Aorta (tissue), 5 donors: ENCODE data around the gene NRG3. TPM values are rescaled to one million over a fixed set of nuclear protein-coding genes. Genes with fewer than 3 reads are reported as not detected.

ENCODE experiments used
- ATAC-seq: fragments of 200-7000 bp; cut with Tn5 transposase; one replicate; pipeline ENCODE4 v1.9.1; 2022; ENCODE audit warnings: moderate library complexity; ENCODE audit not compliant: low FRiP score
- DNase-seq, 2 donors: peaks; one replicate each; pipeline ENCODE4 v3.0.0-alpha.2; 2020
- H3K27ac ChIP-seq, 2 donors: one replicate each; pipeline ENCODE4 v1.5.1; 2013; ENCODE audit warnings: low read length in 2 of 2, mild to moderate bottlenecking in 2 of 2, moderate library complexity in 2 of 2, control low read depth in 1 of 2, inconsistent platforms in 1 of 2, low read depth in 1 of 2
- H3K27me3 ChIP-seq, 2 donors: one replicate each; pipeline ENCODE4 v1.6.1; 2013; ENCODE audit warnings: control low read depth in 1 of 2, low read length in 1 of 2, mild to moderate bottlenecking in 1 of 2, moderate library complexity in 1 of 2; ENCODE audit not compliant: insufficient read depth in 2 of 2, control insufficient read depth in 1 of 2
- H3K36me3 ChIP-seq, 2 donors: one replicate each; pipeline ENCODE4 v1.6.1; 2013; ENCODE audit warnings: control low read depth in 1 of 2, low read length in 1 of 2, mild to moderate bottlenecking in 1 of 2; ENCODE audit not compliant: insufficient read depth in 2 of 2, control insufficient read depth in 1 of 2
- H3K4me1 ChIP-seq, 2 donors: one replicate each; pipeline ENCODE4 v1.6.1; 2013; ENCODE audit warnings: low read length in 2 of 2, control low read depth in 1 of 2, mild to moderate bottlenecking in 1 of 2, moderate library complexity in 1 of 2; ENCODE audit not compliant: insufficient read depth in 2 of 2, control insufficient read depth in 1 of 2
- H3K4me3 ChIP-seq, 2 donors: one replicate each; pipeline ENCODE4 v1.5.1; 2013; ENCODE audit warnings: low read length in 2 of 2, control low read depth in 1 of 2, mild to moderate bottlenecking in 1 of 2
- H3K9me3 ChIP-seq: one replicate; pipeline ENCODE4 v1.6.1; 2013; ENCODE audit warnings: mild to moderate bottlenecking, low read length; ENCODE audit not compliant: control insufficient read depth
- WGBS, 2 donors: extraction: QIAGEN DNeasy Blood & Tissue Kit; methylation state at CpG; one replicate each; pipeline ENCODE4 v1.1.7; 2013; 5-methylcytosine and 5-hydroxymethylcytosine counted together
- intact Hi-C, 2 donors: fragments of 100-400 bp; cut with DNase I; formaldehyde crosslinking; loops; one replicate each; pipeline versions ENCODE4 v1.14.2 to v1.15.0; 2022
- polyA plus RNA-seq, 2 donors: library from polyadenylated mRNA; stranded (reverse); fragments of 200-250 nt; gene quantifications; one replicate each; pipeline ENCODE4 v1.2.3, GENCODE V29; 2013
- total RNA-seq, 2 donors: library from RNA; stranded (reverse); fragmentation: NEBNext Ultra II Directional; extraction: Animal tissue kit (Norgen Biotek cat#: 25700); gene quantifications; one replicate each; pipeline ENCODE4 v1.2.1, GENCODE V29; 2021
- donor health status: healthy with polysubstance abuse.
- donor health status: Bipolar disorder and iron deficiency.
- donor health status: DM: no; HTN: no; CAD: no.
- donor health status: DM: no; HTN: no; CAD: no.
- donor health status: DM: yes; HTN: yes; CAD: no.

Gene NRG3
- total and polyA plus RNA-seq, 4 donors = 0.50 to 1.1 (median 0.84) TPM

GRCh38 chr10:82397854-82398253 is 522.9 kb downstream of the NRG3 start:
- Histone ChIP-seq H3K27ac (no peak overlapping the region), H3K9me3 (no peaks in the 10 kb centered on the region), H3K4me1 (no peaks in the 10 kb centered on the region), H3K4me3 (no peak overlapping the region), H3K27me3 (no peaks in the 10 kb centered on the region), H3K36me3 (no peaks in the 10 kb centered on the region)
- DNase-seq = no peak
- 66 to 68% methylated on average over 1 of the region's 1 CpG for WGBS, 2 donors
- ATAC-seq = no peak
- intact Hi-C loops = no loop called here

DNA sequence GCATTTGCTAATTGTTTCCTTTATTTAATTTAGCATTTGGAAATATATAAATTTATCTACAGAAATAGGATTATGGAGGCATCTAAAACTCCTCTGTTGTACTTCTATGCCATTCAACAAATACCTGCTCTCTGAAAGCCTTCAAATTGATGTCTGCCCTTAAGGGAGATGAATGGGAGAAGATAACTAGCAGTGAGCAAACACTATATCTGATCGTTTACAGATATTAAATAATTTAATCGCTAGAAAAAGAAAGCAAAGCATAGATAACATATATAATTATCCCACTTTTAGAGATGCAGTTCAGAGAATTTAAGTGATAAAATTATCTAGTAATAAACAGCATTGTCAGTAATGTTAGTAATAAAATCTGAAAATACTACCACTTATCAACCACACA is 524.9 kb downstream of the NRG3 start:
- Histone ChIP-seq H3K36me3 (no peaks in the 10 kb centered on the region), H3K27me3 (no peaks in the 10 kb centered on the region), H3K27ac (no peak overlapping the region), H3K4me1 (no peaks in the 10 kb centered on the region), H3K9me3 (no peaks in the 10 kb centered on the region), H3K4me3 (no peak overlapping the region)
- ATAC-seq (no peak), DNase-seq (no peak)
- intact Hi-C loops = no loop called here
- WGBS, 2 donors = 86 to 96% methylated on average over 2 of the region's 2 CpGs

DNA sequence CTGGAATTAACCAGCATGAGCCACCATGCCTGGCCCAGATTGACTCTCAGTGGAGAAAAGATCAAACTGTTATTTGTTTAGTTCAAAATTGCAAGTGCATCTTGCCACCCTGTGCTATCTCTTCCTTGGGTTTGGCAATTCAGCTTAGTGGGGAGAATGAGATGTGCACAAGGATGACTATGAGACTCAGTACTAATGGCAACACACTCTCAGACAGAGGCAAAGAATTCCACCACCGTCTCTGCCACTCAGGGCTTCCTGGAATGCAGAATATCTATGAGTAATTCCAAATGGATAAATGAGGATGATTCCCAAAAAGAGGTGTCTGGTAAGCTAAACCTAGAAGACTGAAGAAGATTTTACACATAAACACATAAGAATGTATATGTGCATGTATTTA is 525.8 kb downstream of the NRG3 start:
- Histone ChIP-seq H3K27me3 (no peaks in the 10 kb centered on the region), H3K4me3 (no peak overlapping the region), H3K27ac (no peak overlapping the region), H3K36me3 (no peaks in the 10 kb centered on the region), H3K9me3 (no peaks in the 10 kb centered on the region), H3K4me1 (no peaks in the 10 kb centered on the region)
- WGBS, 2 donors = 62 to 63% methylated on average over 1 of the region's 1 CpG
- intact Hi-C loops = no loop called here
- ATAC-seq = no peak
- no peak for DNase-seq

DNA sequence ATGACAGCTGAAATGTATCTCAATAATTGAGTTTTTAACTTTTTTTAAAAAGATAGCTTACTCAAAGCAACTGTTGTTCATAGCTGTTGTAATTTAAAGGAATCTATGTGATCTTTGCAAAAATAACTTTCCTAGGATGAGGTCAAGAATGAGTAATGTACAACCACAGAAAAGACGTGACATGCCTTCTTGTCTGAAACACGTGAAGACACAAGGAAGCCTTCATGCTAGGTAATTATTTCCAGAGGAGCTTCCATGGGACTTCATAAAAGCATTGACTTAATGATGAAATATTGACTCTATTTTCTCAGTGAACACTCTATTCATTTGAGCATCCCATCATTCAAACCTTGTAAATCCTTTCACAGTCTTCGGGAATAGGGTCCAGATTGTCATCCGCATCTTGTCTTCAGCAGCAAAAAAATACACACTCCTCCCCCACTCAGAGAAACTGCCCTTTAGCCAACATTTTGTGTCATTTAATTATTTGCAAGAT is 528.0 kb downstream of the NRG3 start:
- DNase-seq (no peak), ATAC-seq (no peak)
- intact Hi-C loops = no loop called here
- 96% methylated on average over 4 of the region's 4 CpGs for WGBS, 2 donors
- no peak overlapping the region for H3K27ac ChIP-seq
- H3K36me3 ChIP-seq = no peaks in the 10 kb centered on the region
- H3K4me1 ChIP-seq = no peaks in the 10 kb centered on the region
- no peak overlapping the region for H3K4me3 ChIP-seq
- H3K9me3 ChIP-seq = no peaks in the 10 kb centered on the region
- H3K27me3 ChIP-seq = no peaks in the 10 kb centered on the region

DNA sequence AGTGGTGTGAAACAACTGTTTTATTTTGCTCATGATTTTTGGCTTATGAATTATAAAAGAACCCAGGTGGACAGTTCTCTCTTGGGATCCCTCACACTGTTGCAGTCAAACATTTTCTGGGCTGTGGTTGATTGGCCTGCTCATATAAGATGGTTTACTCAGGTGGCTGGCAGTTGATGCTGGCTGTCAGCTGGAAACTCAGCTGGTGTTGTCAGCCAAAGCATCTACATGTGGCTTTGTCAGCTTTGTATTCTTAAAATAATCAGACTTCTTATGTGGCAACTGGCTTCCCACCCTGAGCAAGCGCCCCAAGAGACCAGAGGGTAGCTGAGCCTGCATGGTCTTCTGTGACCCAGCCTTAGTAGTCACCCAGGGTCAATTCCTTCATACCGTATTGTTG is 534.7 kb downstream of the NRG3 start:
- H3K4me3 ChIP-seq = no peak overlapping the region
- H3K27ac ChIP-seq = no peak overlapping the region
- no peaks in the 10 kb centered on the region for H3K36me3 ChIP-seq
- WGBS, 2 donors = 9 to 14% methylated on average over 2 of the region's 2 CpGs
- H3K4me1 ChIP-seq = no peaks in the 10 kb centered on the region
- DNase-seq = no peak
- no peak for ATAC-seq
- no peaks in the 10 kb centered on the region for H3K9me3 ChIP-seq
- H3K27me3 ChIP-seq = no peaks in the 10 kb centered on the region
- intact Hi-C loops = no loop called here

- Histone ChIP-seq H3K4me3 (no peak overlapping the region), H3K4me1 (no peaks in the 10 kb centered on the region), H3K27ac (no peak overlapping the region), H3K27me3 (no peaks in the 10 kb centered on the region), H3K36me3 (no peaks in the 10 kb centered on the region), H3K9me3 (no peaks in the 10 kb centered on the region)
- ATAC-seq (no peak), DNase-seq (no peak)
- 57 to 60% methylated on average over 4 of the region's 4 CpGs for WGBS, 2 donors
- intact Hi-C loops = no loop called here
Measured at GRCh38 chr10:82411416-82411815, 536.4 kb downstream of the NRG3 start.

DNA sequence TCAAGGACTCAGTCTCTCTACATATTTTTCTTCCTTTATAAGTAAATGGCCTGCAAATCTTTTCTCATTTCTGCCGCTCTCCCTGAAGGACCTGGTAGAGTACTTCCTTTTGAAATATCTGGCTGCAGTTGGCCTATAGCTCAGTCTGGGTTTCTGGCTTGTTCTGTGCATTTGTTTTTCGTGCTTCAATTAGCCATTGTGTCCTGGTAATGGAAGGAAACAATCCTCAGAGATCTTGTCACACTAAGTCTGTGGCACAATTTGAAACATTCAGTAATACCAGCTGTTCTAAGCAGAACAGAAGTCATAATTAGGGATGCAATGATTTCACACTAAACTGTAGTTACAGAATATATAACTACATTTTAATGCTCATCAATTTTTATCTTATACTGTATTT is 545.0 kb downstream of the NRG3 start:
- no peak overlapping the region for H3K4me3 ChIP-seq
- H3K36me3 ChIP-seq = no peaks in the 10 kb centered on the region
- H3K27me3 ChIP-seq = no peaks in the 10 kb centered on the region
- no peak for ATAC-seq
- WGBS, 2 donors = 86 to 93% methylated on average over 2 of the region's 2 CpGs
- H3K4me1 ChIP-seq = no peaks in the 10 kb centered on the region
- no peak overlapping the region for H3K27ac ChIP-seq
- H3K9me3 ChIP-seq = no peaks in the 10 kb centered on the region
- DNase-seq = no peak
- intact Hi-C loops = no loop called here

DNA sequence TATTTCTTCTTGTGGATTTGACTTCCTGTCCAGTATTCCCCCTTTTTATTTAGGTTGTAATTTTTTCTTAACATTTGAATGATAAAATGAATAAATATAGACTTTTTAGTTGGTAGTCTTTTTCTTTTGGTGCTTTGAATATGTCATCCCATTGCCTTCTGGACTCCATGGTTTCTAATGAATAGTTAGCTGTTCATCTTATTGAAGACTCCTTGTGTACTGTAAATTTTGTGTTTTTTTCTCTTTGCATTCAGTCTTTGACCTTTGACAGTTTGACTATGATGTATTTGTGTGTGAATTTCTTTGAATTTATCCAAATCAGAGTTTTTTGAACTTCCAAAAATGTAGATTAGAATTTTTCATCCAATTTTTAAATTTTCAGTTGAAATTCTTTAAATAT is 554.3 kb downstream of the NRG3 start:
- Histone ChIP-seq H3K9me3 (no peaks in the 10 kb centered on the region), H3K27me3 (no peaks in the 10 kb centered on the region), H3K4me1 (no peaks in the 10 kb centered on the region), H3K27ac (no peak overlapping the region), H3K36me3 (no peaks in the 10 kb centered on the region), H3K4me3 (no peak overlapping the region)
- DNase-seq (no peak), ATAC-seq (no peak)
- intact Hi-C loops = no loop called here

- Histone ChIP-seq H3K27me3 (no peaks in the 10 kb centered on the region), H3K27ac (no peak overlapping the region), H3K4me1 (no peaks in the 10 kb centered on the region), H3K9me3 (peaks cover 2% of the 10 kb centered on the region), H3K4me3 (no peak overlapping the region), H3K36me3 (no peaks in the 10 kb centered on the region)
- ATAC-seq (no peak), DNase-seq (no peak)
- WGBS, 2 donors = 100% methylated on average over 1 of the region's 1 CpG
- intact Hi-C loops = no loop called here
Measured at GRCh38 chr10:82438277-82438676, 563.3 kb downstream of the NRG3 start.
